ENCODE results near the gene WDHD1.
A peak's percentile ranks its signal among the peaks of the same experiment; 100 is the strongest.
"Not testable (repeated sequence)": the region's sequence is repeated elsewhere in the genome, so short reads cannot be mapped to it uniquely, and the experiment has no call there.

The WDHD1 gene

GRCh38 chr14:54946500-54946899 is 80.4 kb downstream of the WDHD1 start:
- DNase-seq, result no peak

- DNase-seq, result no peak
These were observed 82.0 kb downstream of the WDHD1 start for GRCh38 chr14:54944737-54945391.

- DNase-seq, result peak; percentile 9
These were observed 84.0 kb downstream of the WDHD1 start for GRCh38 chr14:54942913-54943312.

- DNase-seq, result no peak
These were observed 90.1 kb downstream of the WDHD1 start for GRCh38 chr14:54936816-54937215.

- no peak for DNase-seq
These were observed 90.9 kb downstream of the WDHD1 start for GRCh38 chr14:54935958-54936357.

GRCh38 chr14:54935100-54935499 is 91.8 kb downstream of the WDHD1 start:
- DNase-seq, result no peak

GRCh38 chr14:54933006-54933405 is 93.9 kb downstream of the WDHD1 start:
- no peak for DNase-seq

GRCh38 chr14:54931598-54932340 is 95.1 kb downstream of the WDHD1 start:
- DNase-seq, result no peak

- no peak for DNase-seq
These were observed 95.8 kb downstream of the WDHD1 start for GRCh38 chr14:54931101-54931500.

- DNase-seq, result no peak
These were observed 97.3 kb downstream of the WDHD1 start for GRCh38 chr14:54929556-54929955.

- DNase-seq, result no peak
These were observed 98.7 kb downstream of the WDHD1 start for GRCh38 chr14:54928216-54928615.

GRCh38 chr14:54927551-54927950 is 99.3 kb downstream of the WDHD1 start:
- DNase-seq, result no peak

GRCh38 chr14:54926570-54926969 is 100.3 kb downstream of the WDHD1 start:
- DNase-seq, result not testable (repeated sequence)

GRCh38 chr14:54922598-54922997 is 104.3 kb downstream of the WDHD1 start:
- DNase-seq, result no peak

GRCh38 chr14:54920052-54920451 is 106.8 kb downstream of the WDHD1 start:
- DNase-seq, result no peak

GRCh38 chr14:54919330-54919729 is 107.6 kb downstream of the WDHD1 start:
- no peak for DNase-seq

GRCh38 chr14:54918427-54918826 is 108.5 kb downstream of the WDHD1 start:
- no peak for DNase-seq

GRCh38 chr14:54916101-54916500 is 110.8 kb downstream of the WDHD1 start:
- DNase-seq, result no peak

- no peak for DNase-seq
These were observed 116.9 kb downstream of the WDHD1 start for GRCh38 chr14:54909817-54910558.

GRCh38 chr14:54908973-54909372 is 117.9 kb downstream of the WDHD1 start:
- DNase-seq, result peak; percentile 26

GRCh38 chr14:54908190-54908589 is 118.7 kb downstream of the WDHD1 start:
- peak; percentile 88 for DNase-seq

- no peak for DNase-seq
These were observed 120.8 kb downstream of the WDHD1 start for GRCh38 chr14:54906075-54906474.

GRCh38 chr14:54902521-54903420 is 124.1 kb downstream of the WDHD1 start, which contains the start of gene GCH1:
Gene GCH1, minus strand, starts transcription at chr14:54902826. Its CDS starts 163 bp downstream, at chr14:54902663.
- peak; percentile 92 for DNase-seq
